ENCODE data around the gene LAYN. TPM values are rescaled to one million over a fixed set of nuclear protein-coding genes. Genes with fewer than 3 reads are reported as not detected.

The LAYN gene
- total and polyA plus RNA-seq, 2 of the 13 experiments (the other 11 are each of a cell fraction or from before 2014, with no cell fraction given): 0.17 TPM; not detected in 1

DNA sequence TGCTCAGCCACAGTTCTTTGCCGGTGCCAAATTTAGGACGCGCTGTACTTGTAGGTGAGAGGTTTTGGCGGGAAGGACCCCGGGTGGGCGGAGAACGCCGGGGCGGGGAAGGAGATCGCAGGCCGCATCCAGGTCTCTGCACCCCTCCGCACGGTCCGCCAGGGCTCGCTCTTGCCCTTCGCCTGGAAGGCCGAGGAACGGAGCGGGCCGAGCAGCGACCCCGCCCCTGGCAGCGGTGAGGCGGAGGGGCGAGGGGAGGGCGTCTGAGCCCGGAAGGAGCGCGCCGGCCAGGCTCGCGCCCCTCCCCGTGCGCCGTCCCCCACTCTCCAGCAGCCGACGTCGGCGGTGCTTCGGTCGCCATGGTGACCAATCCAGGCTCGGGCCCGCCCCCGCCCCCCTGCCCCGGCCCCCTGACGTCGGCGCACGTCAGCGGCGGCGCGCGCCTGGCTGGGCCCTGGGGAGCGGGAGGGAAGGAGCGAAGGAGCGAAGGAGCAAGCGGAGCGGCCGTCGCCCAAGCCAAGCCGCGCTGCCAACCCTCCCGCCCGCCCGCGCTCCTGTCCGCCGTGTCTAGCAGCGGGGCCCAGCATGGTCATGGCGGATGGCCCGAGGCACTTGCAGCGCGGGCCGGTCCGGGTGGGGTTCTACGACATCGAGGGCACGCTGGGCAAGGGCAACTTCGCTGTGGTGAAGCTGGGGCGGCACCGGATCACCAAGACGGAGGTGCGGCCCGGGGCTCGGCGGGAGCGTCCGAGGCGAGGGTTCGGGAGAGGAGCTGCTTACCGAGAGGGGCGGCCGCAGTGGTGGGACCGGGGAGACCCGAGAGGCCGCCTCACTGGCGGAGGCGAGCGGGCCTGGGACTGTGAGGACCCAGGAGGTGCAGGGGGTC, 61.7 kb downstream of the LAYN start, which contains the start of gene SIK2 (continued):
- TF ChIP-seq U2AF1 (optimal IDR thresholded peaks at IDR 0.05; ENCODE audit: low read depth, low read length) (no peak), MED1 (CRISPR knock-in tag; IDR thresholded peaks at IDR 0.05) (peak; percentile 74; the same call in 1 of the 2 replicates), RFX5 (IDR thresholded peaks at IDR 0.05; ENCODE audit: low read depth, low read length) (no peak), GMEB1 (CRISPR knock-in tag; IDR thresholded peaks at IDR 0.05; ENCODE audit: borderline replicate concordance) (peak; percentile 84), NFRKB (IDR thresholded peaks at IDR 0.05) (no peak), NR2F2 (IDR thresholded peaks at IDR 0.05; ENCODE audit: borderline replicate concordance, low read depth) (no peak), FOXA3 (CRISPR knock-in tag; IDR thresholded peaks at IDR 0.05) (peak; percentile 71), KMT2A (CRISPR knock-in tag; IDR thresholded peaks at IDR 0.05) (peak; percentile 62; the same call in 1 of the 2 replicates), HNRNPH1 (optimal IDR thresholded peaks at IDR 0.05; ENCODE audit: low read depth, low read length) (no peak), TCF12 (IDR thresholded peaks at IDR 0.05) (no peak), TCF12 (CRISPR knock-in tag; IDR thresholded peaks at IDR 0.05) (no peak), ZNF34 (CRISPR knock-in tag; IDR thresholded peaks at IDR 0.05; ENCODE audit: borderline replicate concordance) (no peak; the same call in 1 of the 2 replicates), ZFX (CRISPR knock-in tag; IDR thresholded peaks at IDR 0.05; ENCODE audit: low read depth) (peak; percentile 45)
- TF ChIP-seq, protein P1, sequence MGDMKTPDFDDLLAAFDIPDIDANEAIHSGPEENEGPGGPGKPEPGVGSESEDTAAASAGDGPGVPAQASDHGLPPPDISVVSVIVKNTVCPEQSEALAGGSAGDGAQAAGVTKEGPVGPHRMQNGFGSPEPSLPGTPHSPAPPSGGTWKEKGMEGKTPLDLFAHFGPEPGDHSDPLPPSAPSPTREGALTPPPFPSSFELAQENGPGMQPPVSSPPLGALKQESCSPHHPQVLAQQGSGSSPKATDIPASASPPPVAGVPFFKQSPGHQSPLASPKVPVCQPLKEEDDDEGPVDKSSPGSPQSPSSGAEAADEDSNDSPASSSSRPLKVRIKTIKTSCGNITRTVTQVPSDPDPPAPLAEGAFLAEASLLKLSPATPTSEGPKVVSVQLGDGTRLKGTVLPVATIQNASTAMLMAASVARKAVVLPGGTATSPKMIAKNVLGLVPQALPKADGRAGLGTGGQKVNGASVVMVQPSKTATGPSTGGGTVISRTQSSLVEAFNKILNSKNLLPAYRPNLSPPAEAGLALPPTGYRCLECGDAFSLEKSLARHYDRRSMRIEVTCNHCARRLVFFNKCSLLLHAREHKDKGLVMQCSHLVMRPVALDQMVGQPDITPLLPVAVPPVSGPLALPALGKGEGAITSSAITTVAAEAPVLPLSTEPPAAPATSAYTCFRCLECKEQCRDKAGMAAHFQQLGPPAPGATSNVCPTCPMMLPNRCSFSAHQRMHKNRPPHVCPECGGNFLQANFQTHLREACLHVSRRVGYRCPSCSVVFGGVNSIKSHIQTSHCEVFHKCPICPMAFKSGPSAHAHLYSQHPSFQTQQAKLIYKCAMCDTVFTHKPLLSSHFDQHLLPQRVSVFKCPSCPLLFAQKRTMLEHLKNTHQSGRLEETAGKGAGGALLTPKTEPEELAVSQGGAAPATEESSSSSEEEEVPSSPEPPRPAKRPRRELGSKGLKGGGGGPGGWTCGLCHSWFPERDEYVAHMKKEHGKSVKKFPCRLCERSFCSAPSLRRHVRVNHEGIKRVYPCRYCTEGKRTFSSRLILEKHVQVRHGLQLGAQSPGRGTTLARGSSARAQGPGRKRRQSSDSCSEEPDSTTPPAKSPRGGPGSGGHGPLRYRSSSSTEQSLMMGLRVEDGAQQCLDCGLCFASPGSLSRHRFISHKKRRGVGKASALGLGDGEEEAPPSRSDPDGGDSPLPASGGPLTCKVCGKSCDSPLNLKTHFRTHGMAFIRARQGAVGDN (CRISPR knock-in tag; IDR thresholded peaks at IDR 0.05): peak; percentile 90
- TF ChIP-seq, protein P2, sequence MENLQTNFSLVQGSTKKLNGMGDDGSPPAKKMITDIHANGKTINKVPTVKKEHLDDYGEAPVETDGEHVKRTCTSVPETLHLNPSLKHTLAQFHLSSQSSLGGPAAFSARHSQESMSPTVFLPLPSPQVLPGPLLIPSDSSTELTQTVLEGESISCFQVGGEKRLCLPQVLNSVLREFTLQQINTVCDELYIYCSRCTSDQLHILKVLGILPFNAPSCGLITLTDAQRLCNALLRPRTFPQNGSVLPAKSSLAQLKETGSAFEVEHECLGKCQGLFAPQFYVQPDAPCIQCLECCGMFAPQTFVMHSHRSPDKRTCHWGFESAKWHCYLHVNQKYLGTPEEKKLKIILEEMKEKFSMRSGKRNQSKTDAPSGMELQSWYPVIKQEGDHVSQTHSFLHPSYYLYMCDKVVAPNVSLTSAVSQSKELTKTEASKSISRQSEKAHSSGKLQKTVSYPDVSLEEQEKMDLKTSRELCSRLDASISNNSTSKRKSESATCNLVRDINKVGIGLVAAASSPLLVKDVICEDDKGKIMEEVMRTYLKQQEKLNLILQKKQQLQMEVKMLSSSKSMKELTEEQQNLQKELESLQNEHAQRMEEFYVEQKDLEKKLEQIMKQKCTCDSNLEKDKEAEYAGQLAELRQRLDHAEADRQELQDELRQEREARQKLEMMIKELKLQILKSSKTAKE (CRISPR knock-in tag; IDR thresholded peaks at IDR 0.05; ENCODE audit: borderline replicate concordance): peak; percentile 68; the same call in 1 of the 2 replicates
- TF ChIP-seq, protein P3, sequence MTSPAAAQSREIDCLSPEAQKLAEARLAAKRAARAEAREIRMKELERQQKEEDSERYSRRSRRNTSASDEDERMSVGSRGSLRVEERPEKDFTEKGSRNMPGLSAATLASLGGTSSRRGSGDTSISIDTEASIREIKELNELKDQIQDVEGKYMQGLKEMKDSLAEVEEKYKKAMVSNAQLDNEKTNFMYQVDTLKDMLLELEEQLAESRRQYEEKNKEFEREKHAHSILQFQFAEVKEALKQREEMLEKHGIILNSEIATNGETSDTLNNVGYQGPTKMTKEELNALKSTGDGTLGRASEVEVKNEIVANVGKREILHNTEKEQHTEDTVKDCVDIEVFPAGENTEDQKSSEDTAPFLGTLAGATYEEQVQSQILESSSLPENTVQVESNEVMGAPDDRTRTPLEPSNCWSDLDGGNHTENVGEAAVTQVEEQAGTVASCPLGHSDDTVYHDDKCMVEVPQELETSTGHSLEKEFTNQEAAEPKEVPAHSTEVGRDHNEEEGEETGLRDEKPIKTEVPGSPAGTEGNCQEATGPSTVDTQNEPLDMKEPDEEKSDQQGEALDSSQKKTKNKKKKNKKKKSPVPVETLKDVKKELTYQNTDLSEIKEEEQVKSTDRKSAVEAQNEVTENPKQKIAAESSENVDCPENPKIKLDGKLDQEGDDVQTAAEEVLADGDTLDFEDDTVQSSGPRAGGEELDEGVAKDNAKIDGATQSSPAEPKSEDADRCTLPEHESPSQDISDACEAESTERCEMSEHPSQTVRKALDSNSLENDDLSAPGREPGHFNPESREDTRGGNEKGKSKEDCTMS (CRISPR knock-in tag; conservative IDR thresholded peaks at IDR 0.05): no peak
- TF ChIP-seq, protein P4, sequence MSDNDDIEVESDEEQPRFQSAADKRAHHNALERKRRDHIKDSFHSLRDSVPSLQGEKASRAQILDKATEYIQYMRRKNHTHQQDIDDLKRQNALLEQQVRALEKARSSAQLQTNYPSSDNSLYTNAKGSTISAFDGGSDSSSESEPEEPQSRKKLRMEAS (IDR thresholded peaks at IDR 0.05): peak; percentile 83
